ENCODE results near the gene STN1. TPM values are rescaled to one million over a fixed set of nuclear protein-coding genes. Genes with fewer than 3 reads are reported as not detected.

The STN1 gene
- polyA plus RNA-seq, 1 of the 3 experiments (the other 2 are of a cell fraction), result 22.1 TPM

DNA sequence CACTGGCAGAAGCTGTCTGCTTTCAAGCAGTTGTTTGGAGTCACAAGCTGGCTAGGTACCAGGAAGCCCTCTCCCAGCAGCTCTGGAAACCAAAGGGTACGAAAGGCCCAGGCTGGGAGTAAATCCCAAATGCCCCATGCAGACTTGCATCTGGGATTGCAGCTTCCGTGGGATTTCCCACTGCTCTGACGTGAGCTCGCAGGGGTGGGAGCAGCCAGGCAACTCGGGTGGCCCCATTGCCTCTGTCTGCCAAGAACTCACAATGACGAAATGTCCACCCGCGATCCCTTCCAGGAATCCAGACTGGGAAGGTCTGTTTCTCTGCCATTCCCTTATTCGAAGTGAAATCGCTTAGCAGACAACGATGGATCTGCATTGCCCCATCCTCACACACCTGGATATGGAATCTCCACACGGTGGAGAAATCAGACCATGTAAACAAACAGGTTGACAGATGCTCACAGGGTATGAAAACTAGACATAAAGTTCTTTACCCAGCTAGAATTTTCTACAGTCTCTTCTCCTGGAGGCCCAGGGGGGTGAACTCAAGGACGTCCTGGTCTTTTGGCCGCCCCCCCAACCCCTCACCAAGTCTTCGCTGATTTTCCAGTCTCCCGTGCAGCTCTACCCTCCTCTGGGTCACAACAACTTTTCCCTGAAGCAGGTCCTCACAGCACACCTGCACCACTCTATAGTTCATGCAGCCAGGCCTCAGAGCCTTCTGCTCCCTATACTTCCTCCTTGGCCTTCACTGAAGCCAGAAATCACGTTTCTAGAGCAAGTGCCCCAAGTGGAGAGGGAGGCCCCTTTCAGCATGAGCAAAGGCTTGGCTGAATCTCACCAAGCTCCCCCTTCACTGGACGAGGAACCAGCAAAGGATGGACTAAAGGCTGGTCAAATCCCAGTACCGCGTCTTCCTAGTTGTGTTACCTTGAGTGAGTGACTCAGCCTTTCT, 82.6 kb downstream of the STN1 start:
- peaks cover 31% of the 10 kb centered on the region for H3K79me2 ChIP-seq (ENCODE audit: insufficient read depth)
- no peaks in the 10 kb centered on the region for H3K9me3 ChIP-seq
- 0 out of 2 replicates have a peak, but pooled peaks cover 3% of the 10 kb centered on the region for H4K20me1 ChIP-seq (ENCODE audit: insufficient read depth)
- H3K9me2 ChIP-seq, result no peaks in the 10 kb centered on the region
- no peak overlapping the region for H3K9ac ChIP-seq
- POLR2A ChIA-PET, result interaction anchor here (0.9 kb wide), 1 partner anchor 12 kb away, joined by 4 read pairs; no protein-coding TSS in a partner anchor
- H3K36me3 ChIP-seq (replicated peaks in 1 of 2; ENCODE audit: control insufficient read depth in 1 of 2, insufficient read depth in 2 of 2, low read length in 1 of 2), result no peaks in the 10 kb centered on the region
- H3K4me2 ChIP-seq, result no peak overlapping the region
- H3K4me3 ChIP-seq (ENCODE audit: low read depth in 2 of 2, low read length in 1 of 2), result no peak overlapping the region
- 89% methylated on average over 17 of the region's 20 CpGs for WGBS (ENCODE audit: low lambda C conversion rate)
- H3K4me1 ChIP-seq (ENCODE audit: control insufficient read depth in 1 of 2, insufficient read depth in 2 of 2, low read depth in 1 of 2, low read length in 1 of 2), result peaks cover 12 to 43% of the 10 kb centered on the region in 2 experiments; a peak in 2 of 4 replicates
- no peak overlapping the region for H3K27ac ChIP-seq (ENCODE audit: low read depth in 2 of 2, low read length in 1 of 2)
- CTCF ChIA-PET, result interaction anchor here (1.0 to 1.3 kb wide), 3 partner anchors 9 to 14 kb away, joined by 3 to 4 read pairs (median 3); no protein-coding TSS in a partner anchor
- no peaks in the 10 kb centered on the region for H3F3A ChIP-seq (replicated peaks; ENCODE audit: insufficient read depth)
- no peak overlapping the region for H2AFZ ChIP-seq (ENCODE audit: low read depth)
- TF ChIP-seq SMC3 (IDR thresholded peaks at IDR 0.05; ENCODE audit: low read depth, low read length) (no peak), SIN3A (IDR thresholded peaks at IDR 0.05; ENCODE audit: borderline replicate concordance, low read depth, low read length) (no peak), FOSL2 (IDR thresholded peaks at IDR 0.05; ENCODE audit: borderline replicate concordance, low read depth) (no peak), FOXM1 (IDR thresholded peaks at IDR 0.05; ENCODE audit: low read depth) (no peak), TCF12 (IDR thresholded peaks at IDR 0.05) (no peak), RXRA (IDR thresholded peaks at IDR 0.05; ENCODE audit: borderline replicate concordance, low read depth) (no peak), ELF1 (IDR thresholded peaks at IDR 0.05) (no peak), POLR2AphosphoS5 (IDR thresholded peaks at IDR 0.05; ENCODE audit: low read depth, low read length) (no peak), FOXJ3 (CRISPR knock-in tag; IDR thresholded peaks at IDR 0.05) (no peak), CHD2 (IDR thresholded peaks at IDR 0.05; ENCODE audit: low read length, partially characterized antibody) (no peak), NRF1 (IDR thresholded peaks at IDR 0.05; ENCODE audit: low read depth, low read length) (no peak), RCOR1 (IDR thresholded peaks at IDR 0.05; ENCODE audit: low read length) (no peak)
- TF ChIP-seq, protein P1, sequence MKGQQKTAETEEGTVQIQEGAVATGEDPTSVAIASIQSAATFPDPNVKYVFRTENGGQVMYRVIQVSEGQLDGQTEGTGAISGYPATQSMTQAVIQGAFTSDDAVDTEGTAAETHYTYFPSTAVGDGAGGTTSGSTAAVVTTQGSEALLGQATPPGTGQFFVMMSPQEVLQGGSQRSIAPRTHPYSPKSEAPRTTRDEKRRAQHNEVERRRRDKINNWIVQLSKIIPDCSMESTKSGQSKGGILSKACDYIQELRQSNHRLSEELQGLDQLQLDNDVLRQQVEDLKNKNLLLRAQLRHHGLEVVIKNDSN (IDR thresholded peaks at IDR 0.05; ENCODE audit: borderline replicate concordance, low read depth), result no peak
- TF ChIP-seq, protein P2, sequence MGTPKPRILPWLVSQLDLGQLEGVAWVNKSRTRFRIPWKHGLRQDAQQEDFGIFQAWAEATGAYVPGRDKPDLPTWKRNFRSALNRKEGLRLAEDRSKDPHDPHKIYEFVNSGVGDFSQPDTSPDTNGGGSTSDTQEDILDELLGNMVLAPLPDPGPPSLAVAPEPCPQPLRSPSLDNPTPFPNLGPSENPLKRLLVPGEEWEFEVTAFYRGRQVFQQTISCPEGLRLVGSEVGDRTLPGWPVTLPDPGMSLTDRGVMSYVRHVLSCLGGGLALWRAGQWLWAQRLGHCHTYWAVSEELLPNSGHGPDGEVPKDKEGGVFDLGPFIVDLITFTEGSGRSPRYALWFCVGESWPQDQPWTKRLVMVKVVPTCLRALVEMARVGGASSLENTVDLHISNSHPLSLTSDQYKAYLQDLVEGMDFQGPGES (IDR thresholded peaks at IDR 0.05; ENCODE audit: low read depth, low read length), result no peak
- TF ChIP-seq, protein P3, sequence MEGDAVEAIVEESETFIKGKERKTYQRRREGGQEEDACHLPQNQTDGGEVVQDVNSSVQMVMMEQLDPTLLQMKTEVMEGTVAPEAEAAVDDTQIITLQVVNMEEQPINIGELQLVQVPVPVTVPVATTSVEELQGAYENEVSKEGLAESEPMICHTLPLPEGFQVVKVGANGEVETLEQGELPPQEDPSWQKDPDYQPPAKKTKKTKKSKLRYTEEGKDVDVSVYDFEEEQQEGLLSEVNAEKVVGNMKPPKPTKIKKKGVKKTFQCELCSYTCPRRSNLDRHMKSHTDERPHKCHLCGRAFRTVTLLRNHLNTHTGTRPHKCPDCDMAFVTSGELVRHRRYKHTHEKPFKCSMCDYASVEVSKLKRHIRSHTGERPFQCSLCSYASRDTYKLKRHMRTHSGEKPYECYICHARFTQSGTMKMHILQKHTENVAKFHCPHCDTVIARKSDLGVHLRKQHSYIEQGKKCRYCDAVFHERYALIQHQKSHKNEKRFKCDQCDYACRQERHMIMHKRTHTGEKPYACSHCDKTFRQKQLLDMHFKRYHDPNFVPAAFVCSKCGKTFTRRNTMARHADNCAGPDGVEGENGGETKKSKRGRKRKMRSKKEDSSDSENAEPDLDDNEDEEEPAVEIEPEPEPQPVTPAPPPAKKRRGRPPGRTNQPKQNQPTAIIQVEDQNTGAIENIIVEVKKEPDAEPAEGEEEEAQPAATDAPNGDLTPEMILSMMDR (IDR thresholded peaks at IDR 0.05), result no peak
- no peaks in the 10 kb centered on the region for H3K27me3 ChIP-seq (ENCODE audit: insufficient read depth)
- no peak for DNase-seq
